Upper lobe of left lung (tissue), 6 donors: Measurements from ENCODE around the gene KHDC1. TPM values are rescaled to one million over a fixed set of nuclear protein-coding genes. Genes with fewer than 3 reads are reported as not detected.
"Not testable (repeated sequence)": the region's sequence is repeated elsewhere in the genome, so short reads cannot be mapped to it uniquely, and the experiment has no call there.

Experiments used
- ATAC-seq, 2 donors: fragments of 200-7000 bp; cut with Tn5 transposase; one replicate each; pipeline ENCODE4 v1.9.1; 2022; ENCODE audit warnings: mild to moderate bottlenecking in 2 of 2, moderate library complexity in 2 of 2; ENCODE audit not compliant: low FRiP score in 2 of 2
- DNase-seq, 2 donors: peaks; one replicate each; pipeline ENCODE4 v3.0.0-alpha.2; 2019 to 2020
- H3K27ac ChIP-seq, 4 donors: fragments of 200-600 bp; sonication (generic); one replicate each; pipeline ENCODE4 v1.5.1; 2016 to 2019
- H3K27me3 ChIP-seq, 4 donors: fragments of 200-600 bp; sonication (generic); one replicate each; pipeline ENCODE4 v1.5.1; 2017 to 2019
- H3K36me3 ChIP-seq, 4 donors: fragments of 200-600 bp; sonication (generic); one replicate each; pipeline ENCODE4 v1.5.1; 2016 to 2019
- H3K4me1 ChIP-seq, 4 donors: fragments of 200-600 bp; sonication (generic); one replicate each; pipeline ENCODE4 v1.5.1; 2018 to 2019
- H3K4me3 ChIP-seq, 4 donors: fragments of 200-600 bp; sonication (generic); one replicate each; pipeline ENCODE4 v1.5.1; 2017 to 2019; ENCODE audit warnings: mild to moderate bottlenecking in 2 of 4, moderate library complexity in 1 of 4
- H3K9me3 ChIP-seq, 4 donors: fragments of 200-600 bp; sonication (generic); one replicate each; pipeline ENCODE4 v1.5.1; 2018 to 2019
- EP300 ChIP-seq, 4 donors: sonication (generic); formaldehyde crosslinking; IDR thresholded peaks; one replicate each; pipeline ENCODE4 v1.5.1; 2017; ENCODE audit warnings: antibody characterized with exemption in 4 of 4, control low read depth in 2 of 4
- POLR2A ChIP-seq, 4 donors: fragments of 450-650 bp; IDR thresholded peaks; one replicate each; pipeline ENCODE4 v1.5.1; 2016 to 2017; ENCODE audit warnings: antibody characterized with exemption in 4 of 4, mild to moderate bottlenecking in 2 of 4
- POLR2AphosphoS5 ChIP-seq, 2 donors: sonication (generic); formaldehyde crosslinking; IDR thresholded peaks; one replicate each; pipeline ENCODE4 v1.5.1; 2017; ENCODE audit warnings: antibody characterized with exemption in 2 of 2
- WGBS, 2 donors: methylation state at CpG; one replicate each; pipeline ENCODE4 v1.1.5; 2017 to 2018; 5-methylcytosine and 5-hydroxymethylcytosine counted together
- total RNA-seq, 6 donors: library from RNA; depleted of rRNA in 4 of 6; stranded (reverse); fragments of >200 nt in 4 of 6; gene quantifications; one replicate each; pipeline versions ENCODE4 v1.1.0 to v1.2.1, GENCODE V29; 2016 to 2021
- TF ChIP-seq, protein P1 (sequence below), 6 experiments: fragments of 450-650 bp in 4 of 6; fragments of 200-600 bp in 2 of 6; sonication (generic) in 2 of 6; IDR thresholded peaks; one replicate each; pipeline ENCODE4 v1.5.1; 2016 to 2019; ENCODE audit warnings: antibody characterized with exemption in 6 of 6
- donor health status: DM: no; HTN: no; CAD: no; lungs with moderate emphysema.
- donor health status: DM: no; HTN: yes; CAD: no; lungs with severe emphysema.

The KHDC1 gene
- total RNA-seq, 6 donors from 2014 or later = 1.3 to 2.6 (median 2.0) TPM; not detected in 1

DNA sequence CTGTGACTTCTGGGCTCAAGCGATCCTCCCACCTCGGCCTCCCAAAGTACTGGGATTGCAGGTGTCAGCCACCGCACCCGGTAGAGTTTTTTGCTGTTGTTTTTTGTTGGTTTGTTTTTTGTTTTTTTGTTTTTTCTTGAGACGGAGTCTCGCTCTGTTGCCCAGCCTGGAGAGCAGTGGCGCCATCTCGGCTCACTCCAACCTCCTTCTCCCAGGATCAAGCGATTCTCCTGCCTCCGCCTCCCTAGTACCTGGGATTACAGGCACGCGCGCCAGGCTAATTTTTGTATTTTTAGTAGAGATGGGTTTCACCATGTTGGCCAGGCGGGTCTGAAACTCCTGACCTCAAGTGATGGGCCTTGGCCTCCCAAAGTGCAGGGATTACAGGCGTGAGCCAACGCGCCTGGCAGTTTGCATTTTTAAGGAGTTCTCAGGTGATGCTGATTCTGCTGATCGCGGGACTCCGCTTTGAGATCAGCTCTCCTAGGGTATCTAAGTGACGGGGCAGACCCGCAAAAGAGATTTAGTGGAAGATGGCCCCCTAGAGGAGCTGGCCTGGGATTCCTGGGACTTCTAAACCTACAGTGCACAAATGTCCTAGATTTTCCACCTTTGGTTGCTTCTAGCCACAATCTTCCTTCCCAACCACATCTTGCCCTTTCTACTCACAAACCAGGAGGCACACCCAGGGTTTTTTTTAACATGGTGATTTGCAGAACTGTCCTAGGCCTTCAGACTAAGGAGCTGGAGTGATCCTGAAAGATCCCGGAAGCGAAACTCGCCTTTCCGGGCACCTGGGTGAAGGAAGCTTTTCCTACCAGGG, 45.9 kb upstream of the KHDC1 start:
- Histone ChIP-seq H3K4me3 (peak overlapping the region; percentile 45 to 65 (median 58)), H3K27me3 (no peaks in the 10 kb centered on the region), H3K27ac (peak overlapping the region in 1 of 4 donors; percentile 68), H3K4me1 (peaks cover 8 to 19% (median 12%) of the 10 kb centered on the region in 4 donors), H3K36me3 (no peaks in the 10 kb centered on the region), H3K9me3 (no peaks in the 10 kb centered on the region)
- ATAC-seq (peak in 1 of 2 donors; percentile 61), DNase-seq (no peak)
- TF ChIP-seq, protein P1, sequence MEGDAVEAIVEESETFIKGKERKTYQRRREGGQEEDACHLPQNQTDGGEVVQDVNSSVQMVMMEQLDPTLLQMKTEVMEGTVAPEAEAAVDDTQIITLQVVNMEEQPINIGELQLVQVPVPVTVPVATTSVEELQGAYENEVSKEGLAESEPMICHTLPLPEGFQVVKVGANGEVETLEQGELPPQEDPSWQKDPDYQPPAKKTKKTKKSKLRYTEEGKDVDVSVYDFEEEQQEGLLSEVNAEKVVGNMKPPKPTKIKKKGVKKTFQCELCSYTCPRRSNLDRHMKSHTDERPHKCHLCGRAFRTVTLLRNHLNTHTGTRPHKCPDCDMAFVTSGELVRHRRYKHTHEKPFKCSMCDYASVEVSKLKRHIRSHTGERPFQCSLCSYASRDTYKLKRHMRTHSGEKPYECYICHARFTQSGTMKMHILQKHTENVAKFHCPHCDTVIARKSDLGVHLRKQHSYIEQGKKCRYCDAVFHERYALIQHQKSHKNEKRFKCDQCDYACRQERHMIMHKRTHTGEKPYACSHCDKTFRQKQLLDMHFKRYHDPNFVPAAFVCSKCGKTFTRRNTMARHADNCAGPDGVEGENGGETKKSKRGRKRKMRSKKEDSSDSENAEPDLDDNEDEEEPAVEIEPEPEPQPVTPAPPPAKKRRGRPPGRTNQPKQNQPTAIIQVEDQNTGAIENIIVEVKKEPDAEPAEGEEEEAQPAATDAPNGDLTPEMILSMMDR (IDR thresholded peaks at IDR 0.05) = no peak
- TF ChIP-seq POLR2AphosphoS5 (IDR thresholded peaks at IDR 0.05) (no peak), EP300 (IDR thresholded peaks at IDR 0.05) (no peak), POLR2A (IDR thresholded peaks at IDR 0.05) (no peak)
- WGBS, 2 donors = 79 to 83% methylated on average over 26 of the region's 26 CpGs

DNA sequence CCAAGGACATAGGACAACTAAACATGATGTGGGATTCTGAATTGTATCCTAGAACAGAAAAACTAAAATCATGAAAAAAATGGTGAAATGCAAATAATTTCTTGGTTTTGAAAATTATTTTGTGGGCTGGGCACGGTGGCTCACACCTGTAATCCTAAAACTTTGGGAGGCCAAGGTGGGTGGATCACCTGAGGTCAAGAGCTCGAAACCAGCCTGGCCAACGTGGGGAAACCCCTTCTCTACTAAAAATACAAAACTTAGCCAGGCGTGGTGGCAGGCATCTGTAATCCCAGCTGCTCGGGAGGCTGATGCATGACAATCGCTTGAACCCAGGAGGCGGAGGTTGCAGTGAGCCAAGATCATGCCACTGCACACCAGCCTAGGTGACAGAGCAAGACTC, 40.8 kb upstream of the KHDC1 start:
- DNase-seq, H3K4me1 ChIP-seq, H3K27ac ChIP-seq, H3K9me3 ChIP-seq, H3K36me3 ChIP-seq, H3K27me3 ChIP-seq, H3K4me3 ChIP-seq, ATAC-seq: not testable (repeated sequence)
- 89 to 90% methylated on average over 7 of the region's 7 CpGs for WGBS, 2 donors

DNA sequence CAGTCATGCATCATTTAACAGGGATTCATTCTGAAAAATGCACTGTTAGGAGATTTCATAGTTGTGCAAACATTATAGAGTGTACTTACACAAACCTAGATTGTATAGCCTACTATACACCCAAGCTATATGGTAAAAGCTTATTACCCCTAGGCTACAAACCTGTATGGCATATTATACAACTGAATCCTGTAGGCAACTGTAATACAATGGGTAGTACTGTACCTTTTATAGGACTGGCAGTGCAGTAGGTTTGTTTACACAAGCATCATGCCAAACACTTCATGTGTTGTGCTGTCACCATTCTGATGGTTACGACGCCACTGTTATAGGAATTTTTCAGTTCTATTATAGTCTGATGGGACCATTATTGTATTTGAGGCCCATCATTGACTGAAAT, 39.3 kb upstream of the KHDC1 start:
- no peak for ATAC-seq
- Histone ChIP-seq H3K27me3 (no peaks in the 10 kb centered on the region), H3K27ac (no peak overlapping the region), H3K4me3 (no peak overlapping the region), H3K36me3 (no peaks in the 10 kb centered on the region), H3K9me3 (no peaks in the 10 kb centered on the region), H3K4me1 (no peaks in the 10 kb centered on the region)
- no peak for DNase-seq
- 75 to 90% methylated on average over 2 of the region's 2 CpGs for WGBS, 2 donors
- TF ChIP-seq POLR2A (IDR thresholded peaks at IDR 0.05) (no peak), POLR2AphosphoS5 (IDR thresholded peaks at IDR 0.05) (no peak), EP300 (IDR thresholded peaks at IDR 0.05) (no peak)
- TF ChIP-seq, protein P1 (IDR thresholded peaks at IDR 0.05) = no peak

DNA sequence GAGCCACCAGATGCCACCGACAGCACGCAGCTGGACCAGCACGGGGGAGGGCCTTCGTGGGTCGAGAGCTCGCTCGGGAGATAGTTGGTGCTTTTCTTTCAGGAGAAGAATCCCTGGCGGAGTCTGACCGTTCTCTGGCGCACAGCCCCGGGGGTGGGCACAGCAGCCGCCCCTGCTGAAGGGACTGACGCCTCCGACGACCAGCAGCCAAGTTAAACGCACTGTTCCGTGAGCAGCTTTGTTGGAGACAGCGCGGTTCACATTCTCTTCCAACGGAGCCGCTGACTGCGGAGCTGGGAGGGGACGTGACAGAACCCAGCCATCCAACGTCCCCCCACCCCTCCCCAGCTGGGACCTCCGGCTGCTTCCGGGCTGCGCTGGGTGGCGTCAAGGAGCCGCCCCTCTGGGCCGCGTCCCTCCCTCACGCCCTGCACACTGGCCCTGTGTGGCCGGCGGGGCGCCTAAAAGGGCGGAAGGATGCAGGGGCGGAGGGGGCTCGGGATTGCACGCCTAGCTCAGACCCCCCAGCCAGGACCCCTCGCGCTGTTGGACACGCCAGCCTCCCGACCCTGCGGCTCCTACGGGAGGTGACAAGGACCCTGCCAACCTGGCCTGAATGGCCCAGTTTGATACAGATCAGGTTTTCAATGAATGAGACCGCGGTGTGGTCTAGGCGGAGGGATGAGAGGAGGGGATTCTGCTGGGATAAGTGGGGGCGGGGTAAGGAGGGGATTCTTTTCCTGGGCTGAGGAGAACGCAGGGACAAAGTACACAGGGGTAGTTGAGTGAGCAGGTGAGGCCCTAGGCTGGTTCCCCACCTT, 36.4 kb upstream of the KHDC1 start:
- ATAC-seq (peak; percentile 63), DNase-seq (peak in 1 of 2 donors; percentile 75)
- TF ChIP-seq POLR2A (IDR thresholded peaks at IDR 0.05) (no peak), POLR2AphosphoS5 (IDR thresholded peaks at IDR 0.05) (no peak)
- TF ChIP-seq, protein P1 (IDR thresholded peaks at IDR 0.05) = no peak
- Histone ChIP-seq H3K27me3 (no peaks in the 10 kb centered on the region), H3K36me3 (no peaks in the 10 kb centered on the region), H3K9me3 (no peaks in the 10 kb centered on the region), H3K4me3 (peak overlapping the region in 3 of 4 donors; percentile 13 to 25 (median 17)), H3K4me1 (no peaks in the 10 kb centered on the region), H3K27ac (no peak overlapping the region)
- 63 to 68% methylated on average over 35 to 45 of the region's 50 CpGs for WGBS, 2 donors

DNA sequence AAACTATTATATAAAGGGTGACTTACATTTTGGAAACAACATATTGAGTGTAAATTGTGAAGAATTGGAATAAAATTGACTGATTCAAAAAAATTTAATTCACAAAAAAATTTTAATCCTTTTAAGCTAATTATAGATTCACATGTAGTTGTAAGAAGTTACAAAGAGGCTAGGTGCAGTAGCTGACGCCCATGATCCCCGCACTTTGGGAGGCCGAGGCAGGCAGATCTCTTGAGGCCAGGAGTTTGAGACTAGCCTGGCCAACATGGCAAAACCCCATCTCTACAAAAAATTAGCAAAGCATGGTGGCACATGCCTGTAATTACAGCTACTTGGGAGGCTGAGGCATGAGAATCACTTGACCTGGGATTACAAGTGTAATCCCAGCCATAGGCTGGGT, 30.3 kb upstream of the KHDC1 start:
- H3K9me3 ChIP-seq = no peaks in the 10 kb centered on the region
- no peak for DNase-seq
- no peak for ATAC-seq
- no peaks in the 10 kb centered on the region for H3K36me3 ChIP-seq
- H3K4me1 ChIP-seq = no peaks in the 10 kb centered on the region
- H3K27me3 ChIP-seq = no peaks in the 10 kb centered on the region
- TF ChIP-seq, protein P1 (IDR thresholded peaks at IDR 0.05) = no peak
- no peak overlapping the region for H3K27ac ChIP-seq
- no peak overlapping the region for H3K4me3 ChIP-seq
- WGBS, 2 donors = 95 to 96% methylated on average over 3 of the region's 3 CpGs
